IPS DF 6.9 (cell line): ENCODE data around the gene HIVEP2.

ENCODE experiments used
- DNase-seq: peaks from one replicate; pipeline ENCODE4 v3.0.0-alpha.2; 2013; ENCODE audit warnings: low read depth, low spot score
- H3K27ac ChIP-seq: one replicate; pipeline ENCODE4 v1.5.1; 2013; ENCODE audit warnings: low read length, control low read depth
- H3K27me3 ChIP-seq: 2 replicates; pipeline ENCODE4 v1.6.1; 2013; ENCODE audit warnings: mild to moderate bottlenecking, low read length; ENCODE audit not compliant: control insufficient read depth, insufficient read depth
- H3K36me3 ChIP-seq: 2 replicates; pipeline ENCODE4 v1.6.1; 2013; ENCODE audit warnings: low read length; ENCODE audit not compliant: control insufficient read depth, insufficient read depth
- H3K4me1 ChIP-seq: 2 replicates; pipeline ENCODE4 v1.6.1; 2013; ENCODE audit warnings: low read length; ENCODE audit not compliant: control insufficient read depth, insufficient read depth
- H3K4me3 ChIP-seq: 2 replicates; pipeline ENCODE4 v1.5.1; 2013; ENCODE audit warnings: mild to moderate bottlenecking, low read length
- H3K9me3 ChIP-seq: 2 replicates; pipeline ENCODE4 v1.6.1; 2013; ENCODE audit warnings: low read length, inconsistent platforms; ENCODE audit not compliant: control insufficient read depth, insufficient read depth
- WGBS: extraction: QIAGEN DNeasy Blood & Tissue Kit; methylation state at CpG from one replicate; pipeline ENCODE4 v1.1.7; 2013; ENCODE audit warnings: mixed read lengths, missing lambda C conversion rate; ENCODE audit not compliant: insufficient read length, insufficient coverage; 5-methylcytosine and 5-hydroxymethylcytosine counted together

The HIVEP2 gene

GRCh38 chr6:142728364-142728763 is 216.6 kb downstream of the HIVEP2 start:
- Histone ChIP-seq H3K36me3 (no peaks in the 10 kb centered on the region), H3K4me3 (no peak overlapping the region), H3K27me3 (no peaks in the 10 kb centered on the region), H3K27ac (no peak overlapping the region), H3K4me1 (no peaks in the 10 kb centered on the region), H3K9me3 (no peaks in the 10 kb centered on the region)
- no peak for DNase-seq
- no CpG with 5 or more reads among the region's 2 CpGs for WGBS

- H3K9me3 ChIP-seq = no peaks in the 10 kb centered on the region
- no peaks in the 10 kb centered on the region for H3K4me1 ChIP-seq
- no peak for DNase-seq
- WGBS = no CpG with 5 or more reads among the region's 6 CpGs
- no peak overlapping the region for H3K27ac ChIP-seq
- no peaks in the 10 kb centered on the region for H3K36me3 ChIP-seq
- no peak overlapping the region for H3K4me3 ChIP-seq
- no peaks in the 10 kb centered on the region for H3K27me3 ChIP-seq
Observed at GRCh38 chr6:142726616-142727015, 218.4 kb downstream of the HIVEP2 start.

GRCh38 chr6:142725024-142725770 is 219.8 kb downstream of the HIVEP2 start:
- H3K4me1 ChIP-seq = no peaks in the 10 kb centered on the region

GRCh38 chr6:142722841-142723240 is 222.1 kb downstream of the HIVEP2 start:
- Histone ChIP-seq H3K36me3 (no peaks in the 10 kb centered on the region), H3K4me3 (no peak overlapping the region), H3K27ac (no peak overlapping the region), H3K27me3 (no peaks in the 10 kb centered on the region), H3K9me3 (no peaks in the 10 kb centered on the region), H3K4me1 (no peaks in the 10 kb centered on the region)
- no CpG with 5 or more reads among the region's 3 CpGs for WGBS
- no peak for DNase-seq

More at GRCh38 chr6:142725024-142725770, 219.8 kb downstream of the HIVEP2 start:
- WGBS = no CpG with 5 or more reads among the region's 5 CpGs
- H3K27ac ChIP-seq = no peak overlapping the region
- H3K36me3 ChIP-seq = no peaks in the 10 kb centered on the region
- no peaks in the 10 kb centered on the region for H3K9me3 ChIP-seq
- DNase-seq = no peak
- H3K4me3 ChIP-seq = no peak overlapping the region
- H3K27me3 ChIP-seq = no peaks in the 10 kb centered on the region

- H3K9me3 ChIP-seq = no peaks in the 10 kb centered on the region
- no peak overlapping the region for H3K27ac ChIP-seq
- no peaks in the 10 kb centered on the region for H3K27me3 ChIP-seq
- no peaks in the 10 kb centered on the region for H3K36me3 ChIP-seq
- no peak for DNase-seq
- no CpG with 5 or more reads among the region's 3 CpGs for WGBS
- no peaks in the 10 kb centered on the region for H3K4me1 ChIP-seq
- H3K4me3 ChIP-seq = no peak overlapping the region
Observed at GRCh38 chr6:142722012-142722411, 223.0 kb downstream of the HIVEP2 start.

- H3K36me3 ChIP-seq = no peaks in the 10 kb centered on the region
- DNase-seq = no peak
- no CpG with 5 or more reads among the region's 5 CpGs for WGBS
- H3K4me3 ChIP-seq = no peak overlapping the region
- no peaks in the 10 kb centered on the region for H3K4me1 ChIP-seq
- H3K9me3 ChIP-seq = no peaks in the 10 kb centered on the region
- no peaks in the 10 kb centered on the region for H3K27me3 ChIP-seq
- no peak overlapping the region for H3K27ac ChIP-seq
Observed at GRCh38 chr6:142721215-142721920, 223.6 kb downstream of the HIVEP2 start.

- DNase-seq = no peak
- Histone ChIP-seq H3K4me1 (no peaks in the 10 kb centered on the region), H3K4me3 (no peak overlapping the region), H3K27me3 (no peaks in the 10 kb centered on the region), H3K27ac (no peak overlapping the region), H3K9me3 (no peaks in the 10 kb centered on the region), H3K36me3 (no peaks in the 10 kb centered on the region)
Observed at GRCh38 chr6:142718667-142719191, 226.2 kb downstream of the HIVEP2 start.

- H3K4me1 ChIP-seq = no peaks in the 10 kb centered on the region
- whole genome bisulfite sequencing = no CpG with 5 or more reads among the region's 2 CpGs
- no peak overlapping the region for H3K4me3 ChIP-seq
- no peaks in the 10 kb centered on the region for H3K36me3 ChIP-seq
- H3K9me3 ChIP-seq = no peaks in the 10 kb centered on the region
- no peak overlapping the region for H3K27ac ChIP-seq
- no peaks in the 10 kb centered on the region for H3K27me3 ChIP-seq
- DNase-seq = no peak
Observed at GRCh38 chr6:142716097-142716496, 228.9 kb downstream of the HIVEP2 start.

GRCh38 chr6:142714951-142715785 is 229.8 kb downstream of the HIVEP2 start:
- H3K4me1 ChIP-seq = no peaks in the 10 kb centered on the region
- DNase-seq = no peak
- WGBS = no CpG with 5 or more reads among the region's 7 CpGs

GRCh38 chr6:142713959-142714358 is 231.0 kb downstream of the HIVEP2 start:
- DNase-seq = no peak
- Histone ChIP-seq H3K4me3 (no peak overlapping the region), H3K27ac (no peak overlapping the region), H3K27me3 (no peaks in the 10 kb centered on the region), H3K9me3 (no peaks in the 10 kb centered on the region), H3K4me1 (no peaks in the 10 kb centered on the region), H3K36me3 (no peaks in the 10 kb centered on the region)
- no CpG with 5 or more reads among the region's 4 CpGs for WGBS

More at GRCh38 chr6:142714951-142715785, 229.8 kb downstream of the HIVEP2 start:
- H3K27ac ChIP-seq = no peak overlapping the region
- H3K4me3 ChIP-seq = no peak overlapping the region
- no peaks in the 10 kb centered on the region for H3K27me3 ChIP-seq
- H3K9me3 ChIP-seq = no peaks in the 10 kb centered on the region
- no peaks in the 10 kb centered on the region for H3K36me3 ChIP-seq
